ACHN (cell line): ENCODE results near the gene CD22.

Experiments
- DNase-seq: peaks from one replicate; pipeline ENCODE4 v3.0.0-alpha.2; 2015
- in situ Hi-C: cut with HindIII; loops from 2 replicates; pipeline ENCODE4 v1.10.0; 2017; ENCODE audit warnings: low sequenced_read_pairs, low pct_ligation_motif_present, low pct_unique_long_range_greater_than_20kb

The CD22 gene

DNA sequence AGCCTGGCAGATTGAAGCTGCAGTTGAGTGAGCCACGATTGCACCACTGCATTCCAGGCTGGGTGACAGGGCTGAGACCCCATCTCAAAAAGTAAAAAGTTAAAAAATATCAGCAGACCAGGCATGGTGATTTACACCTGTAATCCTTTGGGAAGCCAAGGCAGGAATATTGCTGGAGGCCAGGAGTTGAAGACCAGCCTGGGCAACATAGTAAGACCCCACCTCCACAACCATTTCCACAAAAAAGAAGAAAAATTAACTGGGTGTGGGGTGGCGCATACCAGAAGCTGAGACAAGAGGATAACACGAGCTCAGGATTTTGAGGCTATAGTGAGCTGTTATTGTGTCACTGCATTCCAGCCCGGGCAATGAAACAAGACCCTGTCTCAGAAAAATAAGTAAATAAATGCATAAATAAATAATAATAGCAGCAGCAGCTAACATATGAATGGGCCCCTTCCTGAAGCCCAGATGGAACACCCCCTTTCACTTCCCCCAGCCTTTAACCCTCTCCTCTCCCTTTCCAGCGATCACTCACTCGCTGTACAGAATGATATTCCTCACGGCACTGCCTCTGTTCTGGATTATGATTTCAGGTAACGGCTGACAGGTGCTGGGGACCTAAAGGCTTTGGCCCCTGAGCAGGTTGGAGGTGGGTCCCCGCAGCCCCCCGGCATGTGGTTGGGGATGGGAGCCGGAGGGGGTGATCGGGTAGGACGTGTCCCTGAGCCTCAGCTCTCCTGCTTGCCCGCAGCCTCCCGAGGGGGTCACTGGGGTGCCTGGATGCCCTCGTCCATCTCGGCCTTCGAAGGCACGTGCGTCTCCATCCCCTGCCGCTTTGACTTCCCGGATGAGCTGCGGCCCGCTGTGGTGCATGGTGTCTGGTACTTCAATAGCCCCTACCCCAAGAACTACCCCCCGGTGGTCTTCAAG is 33.9 kb upstream of the CD22 start:
- in situ Hi-C loops: no loop called here
- DNase-seq: no peak

DNA sequence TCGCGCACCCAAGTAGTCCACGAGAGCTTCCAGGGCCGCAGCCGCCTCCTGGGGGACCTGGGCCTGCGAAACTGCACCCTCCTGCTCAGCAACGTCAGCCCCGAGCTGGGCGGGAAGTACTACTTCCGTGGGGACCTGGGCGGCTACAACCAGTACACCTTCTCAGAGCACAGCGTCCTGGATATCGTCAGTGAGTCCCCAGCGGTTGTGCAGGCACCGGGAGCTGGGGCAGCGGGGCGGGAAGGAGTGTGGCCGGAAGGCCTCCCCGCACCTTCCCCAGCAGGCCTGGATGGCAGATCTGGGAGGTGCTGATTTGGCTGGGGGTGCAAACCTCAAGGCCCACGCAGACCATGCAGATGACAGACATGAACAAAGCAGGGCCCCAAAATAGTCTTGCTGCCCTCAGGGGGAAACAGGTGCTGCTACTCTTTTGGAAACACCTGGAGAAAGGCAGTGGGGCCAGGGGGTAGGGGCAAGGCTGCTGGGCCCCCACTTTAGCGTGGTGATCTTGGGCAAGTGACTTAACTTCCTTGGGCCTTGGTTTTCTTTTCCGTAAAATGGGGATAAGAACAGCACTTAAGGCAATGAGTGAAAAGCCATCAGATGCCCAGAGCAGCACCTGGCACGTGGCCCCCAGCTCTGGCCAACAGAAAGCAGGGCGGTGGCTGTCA is 33.1 kb upstream of the CD22 start:
- no peak for DNase-seq
- in situ Hi-C loops: no loop called here

DNA sequence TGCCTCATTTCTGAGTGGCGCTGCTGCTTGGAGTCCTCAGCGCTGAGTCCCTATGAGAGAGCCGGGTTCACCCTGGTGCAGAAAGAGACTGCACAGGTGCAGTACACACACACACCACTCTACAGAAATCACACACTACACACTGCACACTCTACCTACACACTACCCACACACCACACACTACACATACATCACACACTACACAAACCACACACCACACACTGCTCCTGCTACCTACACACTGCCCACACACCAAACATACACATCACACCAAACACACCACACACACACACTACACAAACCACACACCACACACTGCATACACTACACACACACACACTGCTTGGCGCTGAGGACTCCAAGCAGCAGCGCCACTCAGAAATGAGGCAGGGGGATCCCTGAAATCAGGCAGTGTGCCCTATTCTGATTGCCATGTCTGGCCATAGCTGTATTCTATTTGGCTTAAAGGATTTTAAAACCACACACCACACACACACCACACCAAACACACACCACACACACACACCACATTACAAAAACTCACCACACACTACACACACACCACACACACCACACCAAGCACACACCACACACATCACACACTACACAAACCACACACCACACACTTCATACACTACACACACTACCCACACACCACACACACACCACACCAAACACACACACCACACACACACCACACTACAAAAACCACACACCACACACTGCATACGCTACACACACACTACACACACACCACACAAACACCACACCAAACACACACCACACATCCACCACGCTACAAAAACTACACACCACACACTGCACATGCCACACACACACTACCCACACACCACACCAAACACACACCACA is 32.1 kb upstream of the CD22 start:
- in situ Hi-C loops: no loop called here
- no peak for DNase-seq

DNA sequence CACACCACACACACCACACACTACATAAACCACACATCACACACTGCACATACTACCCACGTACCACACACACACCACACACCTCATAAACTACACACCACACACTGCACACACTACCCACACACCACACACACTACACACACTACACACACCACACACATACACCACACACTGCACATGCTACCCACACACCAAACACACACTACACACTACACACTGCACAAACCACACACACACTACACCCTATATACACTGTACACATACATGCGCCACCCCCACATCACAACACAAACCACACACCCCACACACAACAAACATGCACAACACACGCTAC is 31.5 kb upstream of the CD22 start:
- in situ Hi-C loops: no loop called here
- DNase-seq: no peak

DNA sequence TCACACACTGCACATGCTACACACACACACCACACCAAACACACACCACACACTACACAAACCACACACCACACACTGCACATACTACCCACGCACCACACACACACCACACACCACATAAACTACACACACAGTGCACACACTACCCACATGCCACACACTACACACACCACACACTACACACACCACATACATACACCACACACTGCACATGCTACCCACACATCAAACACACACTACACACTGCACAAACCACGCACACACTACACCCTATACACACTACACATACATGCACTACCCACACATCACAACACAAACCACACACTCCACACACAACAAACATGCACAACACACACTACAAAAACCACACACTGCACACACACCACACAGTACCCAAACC is 31.1 kb upstream of the CD22 start:
- no peak for DNase-seq
- in situ Hi-C loops: no loop called here

DNA sequence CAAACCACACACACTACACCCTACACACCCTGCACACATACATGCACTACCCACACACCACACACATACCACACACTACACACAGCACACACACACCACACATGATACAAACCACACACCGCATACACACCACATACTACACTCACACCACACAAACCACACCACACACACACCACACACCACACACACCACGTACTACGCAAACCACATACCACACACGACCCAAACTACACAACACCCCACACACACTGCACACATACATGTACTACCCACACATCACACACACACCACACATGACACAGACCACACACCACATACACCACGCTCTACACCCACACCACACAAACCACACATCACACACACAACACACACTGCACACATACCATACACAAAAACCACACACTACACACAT is 30.4 kb upstream of the CD22 start:
- DNase-seq: no peak
- in situ Hi-C loops: no loop called here

DNA sequence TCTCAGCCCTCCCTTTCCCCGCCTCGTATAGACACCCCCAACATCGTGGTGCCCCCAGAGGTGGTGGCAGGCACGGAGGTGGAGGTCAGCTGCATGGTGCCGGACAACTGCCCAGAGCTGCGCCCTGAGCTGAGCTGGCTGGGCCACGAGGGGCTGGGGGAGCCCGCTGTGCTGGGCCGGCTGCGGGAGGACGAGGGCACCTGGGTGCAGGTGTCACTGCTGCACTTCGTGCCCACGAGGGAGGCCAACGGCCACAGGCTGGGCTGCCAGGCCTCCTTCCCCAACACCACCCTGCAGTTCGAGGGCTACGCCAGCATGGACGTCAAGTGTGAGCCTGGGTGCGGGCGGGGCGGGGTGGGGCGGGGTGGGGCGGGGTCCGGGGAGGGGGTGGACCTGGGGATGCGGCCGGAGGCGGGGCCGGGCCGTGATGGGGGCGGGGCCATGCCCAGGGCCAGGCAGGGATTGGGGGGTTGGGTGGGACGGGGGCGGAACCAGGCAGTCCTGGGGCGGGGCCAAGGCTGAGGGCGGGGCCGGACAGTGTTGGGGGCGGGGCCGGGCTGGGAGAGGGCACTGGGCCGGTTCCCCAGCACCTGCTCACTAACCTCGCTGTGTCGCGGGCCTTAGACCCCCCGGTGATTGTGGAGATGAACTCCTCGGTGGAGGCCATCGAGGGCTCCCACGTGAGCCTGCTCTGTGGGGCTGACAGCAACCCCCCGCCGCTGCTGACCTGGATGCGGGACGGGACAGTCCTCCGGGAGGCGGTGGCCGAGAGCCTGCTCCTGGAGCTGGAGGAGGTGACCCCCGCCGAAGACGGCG is 29.3 kb upstream of the CD22 start:
- DNase-seq: no peak

DNA sequence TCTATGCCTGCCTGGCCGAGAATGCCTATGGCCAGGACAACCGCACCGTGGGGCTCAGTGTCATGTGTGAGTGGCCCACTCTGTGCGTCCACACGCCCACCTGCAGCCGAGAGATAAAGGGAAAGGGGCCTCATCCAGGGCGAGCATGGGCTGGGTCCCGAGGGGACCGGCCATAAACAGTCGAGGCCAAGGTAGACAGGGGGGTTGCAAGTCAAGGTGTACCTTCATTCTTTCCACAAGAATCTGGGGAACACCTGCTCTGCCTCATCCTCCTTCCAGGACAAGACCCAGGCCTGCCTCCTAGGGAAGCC is 28.7 kb upstream of the CD22 start:
- in situ Hi-C loops: no loop called here

More for the DNA sequence above, 29.3 kb upstream of the CD22 start:
- in situ Hi-C loops: no loop called here

DNA sequence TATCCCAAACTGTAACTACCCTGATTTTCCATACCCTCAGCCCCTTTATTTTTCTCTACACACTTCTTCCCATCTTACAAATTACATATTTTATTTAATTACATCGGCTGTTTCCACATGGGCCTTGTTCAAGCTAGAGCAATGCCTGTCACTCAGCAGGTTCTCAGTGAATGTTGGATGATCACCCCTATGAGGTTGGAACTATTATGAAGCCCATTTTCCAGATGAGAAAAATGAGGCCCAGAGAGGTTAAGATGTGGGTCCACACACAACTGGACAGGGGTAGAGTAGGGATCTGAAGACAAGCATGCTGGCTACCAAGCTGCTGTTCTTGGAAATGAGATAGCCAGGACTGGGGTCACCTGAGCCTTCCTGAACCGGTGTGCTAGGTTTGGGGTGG is 27.0 kb upstream of the CD22 start:
- in situ Hi-C loops: no loop called here
- DNase-seq: no peak

More for the DNA sequence above, 28.7 kb upstream of the CD22 start:
- DNase-seq: no peak

DNA sequence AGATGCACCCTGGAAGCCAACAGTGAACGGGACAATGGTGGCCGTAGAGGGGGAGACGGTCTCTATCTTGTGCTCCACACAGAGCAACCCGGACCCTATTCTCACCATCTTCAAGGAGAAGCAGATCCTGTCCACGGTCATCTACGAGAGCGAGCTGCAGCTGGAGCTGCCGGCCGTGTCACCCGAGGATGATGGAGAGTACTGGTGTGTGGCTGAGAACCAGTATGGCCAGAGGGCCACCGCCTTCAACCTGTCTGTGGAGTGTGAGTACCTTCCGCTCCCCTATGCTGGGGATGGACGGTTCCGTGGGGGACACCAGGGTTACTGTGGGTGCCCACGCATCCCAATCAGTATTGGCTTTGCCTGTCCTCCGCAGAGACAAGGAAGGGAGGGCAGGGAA is 26.5 kb upstream of the CD22 start:
- DNase-seq: no peak
- in situ Hi-C loops: no loop called here

DNA sequence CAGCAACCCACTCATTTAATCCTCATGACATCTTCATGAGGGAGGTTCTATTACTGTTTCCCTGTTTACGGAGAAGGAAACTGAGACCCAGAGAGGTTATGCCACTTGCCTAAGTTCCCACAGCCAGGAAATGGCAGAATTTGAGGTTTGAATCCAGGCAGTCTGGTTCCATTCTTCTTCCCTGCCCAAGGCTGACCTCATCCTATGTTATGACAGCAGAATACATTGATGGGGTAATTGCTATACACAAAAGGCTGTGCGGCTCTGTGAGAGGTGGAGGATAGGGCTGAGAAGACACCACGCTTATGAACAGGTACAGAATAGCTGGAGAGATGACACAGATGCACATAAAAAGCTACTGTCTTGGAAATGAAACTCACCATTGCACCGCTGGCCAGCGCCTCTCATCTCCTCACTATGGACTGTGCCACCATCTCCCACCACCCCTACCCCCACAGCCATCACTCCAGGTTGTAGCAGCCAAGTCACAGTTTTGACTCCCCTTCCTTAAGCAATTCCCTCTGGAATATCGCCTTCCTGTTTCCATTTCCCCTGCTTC is 25.6 kb upstream of the CD22 start:
- no peak for DNase-seq
- in situ Hi-C loops: no loop called here

DNA sequence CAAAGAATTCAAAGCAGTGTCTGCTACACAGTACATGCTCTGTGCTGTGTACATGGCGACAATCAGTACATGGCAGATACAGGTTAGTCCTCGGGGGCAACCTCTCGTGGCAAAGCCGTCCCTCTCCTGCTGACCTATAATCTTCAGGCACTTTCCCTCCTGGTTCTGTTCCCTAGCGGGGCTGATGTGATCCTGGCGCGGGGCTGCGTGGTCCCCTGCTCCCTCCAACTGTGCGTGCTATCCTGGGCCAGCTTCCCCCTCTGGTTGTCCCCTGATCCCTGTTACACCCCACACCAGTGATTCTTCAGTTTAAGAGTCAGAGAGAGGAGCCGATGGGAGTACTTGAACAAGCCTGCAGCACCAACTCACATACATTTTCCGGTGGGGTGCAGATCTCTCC is 25.0 kb upstream of the CD22 start:
- in situ Hi-C loops: no loop called here
- no peak for DNase-seq

DNA sequence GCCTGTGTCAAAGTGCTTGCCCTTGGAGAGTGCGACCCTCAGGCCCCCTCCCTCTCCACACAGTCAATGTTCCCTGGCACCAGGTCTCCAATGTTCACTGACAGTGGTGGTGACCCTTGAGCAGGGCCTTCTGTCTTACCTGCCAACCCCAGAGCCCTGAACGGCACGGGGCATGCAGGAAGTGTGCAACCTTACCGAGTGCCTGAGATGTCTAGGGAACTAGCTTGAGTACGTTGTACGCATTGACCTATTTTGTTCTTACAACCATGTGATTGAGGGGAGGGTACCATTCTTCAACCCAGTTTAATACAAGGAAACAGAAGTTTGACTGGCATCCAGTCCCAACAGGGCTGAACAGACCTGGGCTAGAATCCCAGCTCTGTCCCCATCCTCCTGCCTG is 23.8 kb upstream of the CD22 start:
- no peak for DNase-seq

DNA sequence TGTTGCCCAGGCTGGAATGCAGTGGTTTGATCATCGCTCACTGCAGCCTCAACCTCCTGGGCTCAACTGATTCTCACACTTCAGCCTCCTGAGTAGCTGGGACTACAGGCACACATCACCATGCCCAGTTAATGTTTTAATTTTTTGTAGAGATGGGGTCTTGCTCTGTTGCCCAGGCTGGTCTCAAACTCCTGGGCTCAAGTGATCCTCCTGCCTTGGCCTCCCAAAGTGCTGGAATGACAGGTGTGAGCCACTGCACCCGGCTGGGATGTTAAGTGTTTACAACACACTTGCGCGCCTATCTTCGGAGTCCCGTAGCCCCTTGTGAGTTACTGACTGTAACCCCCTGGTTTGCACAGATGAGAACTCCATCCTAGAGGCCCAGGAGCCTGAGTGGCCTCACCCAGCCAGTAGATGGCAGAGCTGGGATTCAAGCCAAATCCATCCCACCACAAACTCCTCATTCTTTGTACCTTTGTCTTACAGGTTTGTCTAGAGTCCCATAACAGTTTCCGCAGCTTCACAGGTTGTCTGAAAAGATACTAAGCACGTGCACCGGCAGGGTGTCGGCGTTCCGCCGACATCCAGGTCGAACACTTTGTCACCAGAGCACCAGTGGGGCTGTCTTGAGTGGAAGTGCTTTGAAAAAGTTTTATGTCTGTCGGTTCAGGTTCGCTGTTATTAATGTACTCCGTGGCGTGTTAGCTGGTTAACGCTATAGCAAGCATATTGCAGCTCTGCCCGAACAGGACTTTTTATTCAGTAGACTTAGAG is 22.3 kb upstream of the CD22 start:
- DNase-seq: peak; percentile 3
- in situ Hi-C loops: no loop called here

More for the DNA sequence above, 23.8 kb upstream of the CD22 start:
- in situ Hi-C loops: no loop called here

DNA sequence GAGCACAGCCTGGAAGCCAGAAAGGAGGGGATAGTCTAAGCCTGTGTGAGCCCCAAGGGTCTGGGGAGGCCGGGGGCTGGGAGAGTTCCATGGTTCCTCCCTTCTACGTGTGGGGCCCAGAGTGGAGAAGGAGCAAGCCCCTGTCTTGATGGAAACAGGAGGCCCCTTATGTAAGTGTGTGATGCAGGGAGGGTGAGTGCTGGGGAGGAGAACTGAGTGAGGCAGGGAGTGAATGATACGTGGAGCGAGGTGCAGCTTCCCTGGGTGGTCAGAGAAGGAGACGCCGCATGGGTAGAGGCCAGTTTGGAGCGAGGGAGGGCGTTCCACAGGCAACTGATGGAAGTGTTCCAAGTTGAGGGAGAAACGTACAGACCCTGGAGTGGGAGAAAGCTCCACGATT is 21.1 kb upstream of the CD22 start:
- in situ Hi-C loops: no loop called here
- DNase-seq: no peak

DNA sequence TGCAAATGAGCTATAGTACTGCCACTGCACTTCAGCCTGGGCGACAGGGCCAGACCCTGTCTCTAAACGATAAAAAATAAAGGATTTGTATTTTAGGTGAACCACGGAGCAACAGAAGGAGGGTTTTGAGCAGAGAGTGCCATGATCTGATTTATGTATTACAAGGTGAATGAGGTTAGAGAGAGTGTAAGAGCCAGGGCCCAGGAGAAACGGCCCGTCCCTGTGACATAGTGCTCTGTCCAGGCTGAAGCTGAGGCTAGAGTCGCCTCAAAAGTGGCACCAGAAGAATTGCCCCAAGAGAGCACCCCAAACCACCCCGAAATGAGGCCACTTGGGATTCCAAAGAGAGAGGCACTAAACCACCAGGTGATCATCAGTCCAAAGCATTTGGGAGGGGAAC is 20.1 kb upstream of the CD22 start:
- DNase-seq: no peak
- in situ Hi-C loops: no loop called here

DNA sequence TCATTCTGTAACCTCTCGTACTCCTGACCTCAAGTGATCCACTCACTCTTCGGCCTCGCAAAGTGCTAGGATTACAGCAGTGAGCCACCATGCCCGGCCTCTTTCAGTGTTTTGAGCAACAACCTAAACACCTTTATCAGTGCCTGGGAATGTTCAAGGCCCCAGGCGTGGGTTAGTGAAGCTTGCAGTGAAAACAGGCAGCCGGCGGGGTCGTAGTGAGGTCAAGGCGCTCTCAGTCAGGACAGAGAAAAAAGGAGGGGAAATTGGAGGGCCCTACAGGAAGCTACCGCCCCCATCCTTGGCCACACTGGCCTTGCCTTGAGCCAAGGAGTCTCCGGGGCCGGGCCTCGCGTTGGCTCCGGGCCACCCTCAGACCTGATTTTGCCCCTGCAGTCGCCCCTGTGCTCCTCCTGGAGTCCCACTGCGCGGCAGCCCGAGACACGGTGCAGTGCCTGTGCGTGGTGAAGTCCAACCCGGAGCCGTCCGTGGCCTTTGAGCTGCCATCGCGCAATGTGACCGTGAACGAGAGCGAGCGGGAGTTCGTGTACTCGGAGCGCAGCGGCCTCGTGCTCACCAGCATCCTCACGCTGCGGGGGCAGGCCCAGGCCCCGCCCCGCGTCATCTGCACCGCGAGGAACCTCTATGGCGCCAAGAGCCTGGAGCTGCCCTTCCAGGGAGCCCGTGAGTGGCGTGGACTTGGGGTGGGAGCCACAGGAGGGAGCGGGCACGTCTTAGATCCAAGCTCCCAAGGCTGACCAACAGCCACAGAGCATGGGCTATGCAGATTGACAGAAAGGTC is 19.3 kb upstream of the CD22 start:
- no peak for DNase-seq
- in situ Hi-C loops: no loop called here
